Lower leg skin (tissue), 4 donors: ENCODE measurements around the gene UBE2V1. TPM values are rescaled to one million over a fixed set of nuclear protein-coding genes. Genes with fewer than 3 reads are reported as not detected.
A peak's percentile ranks its signal among the peaks of the same experiment; 100 is the strongest.
"Not testable (repeated sequence)": the region's sequence is repeated elsewhere in the genome, so short reads cannot be mapped to it uniquely, and the experiment has no call there.

Experiments
- DNase-seq, 2 donors: peaks; one replicate each; pipeline ENCODE4 v3.0.0-alpha.2; 2019; ENCODE audit warnings: low spot score in 2 of 2
- H3K4me3 ChIP-seq: fragments of 200-600 bp; sonication (generic); 2 replicates; pipeline ENCODE4 v1.5.1; 2017; ENCODE audit warnings: mild to moderate bottlenecking, low read depth; ENCODE audit not compliant: poor library complexity, severe bottlenecking
- POLR2A ChIP-seq, 2 donors: fragments of 450-650 bp; IDR thresholded peaks; one replicate each; pipeline ENCODE4 v1.6.1; 2016 to 2017; ENCODE audit warnings: antibody characterized with exemption in 2 of 2, mild to moderate bottlenecking in 1 of 2, moderate library complexity in 1 of 2
- WGBS, 2 donors: methylation state at CpG; one replicate each; pipeline ENCODE4 v1.1.5; 2018; 5-methylcytosine and 5-hydroxymethylcytosine counted together
- intact Hi-C: fragments of 100-400 bp; cut with DNase I; formaldehyde crosslinking; loops from one replicate; pipeline ENCODE4 v1.15.0; 2023; ENCODE audit warnings: low total_unique reads
- total RNA-seq, 4 donors: library from RNA; depleted of rRNA; stranded (reverse); fragments of >200 nt; gene quantifications; one replicate each; pipeline ENCODE4 v1.1.0, GENCODE V29; 2016
- TF ChIP-seq, protein P1 (sequence below), 3 donors: fragments of 450-650 bp; IDR thresholded peaks; one replicate each; pipeline ENCODE4 v1.5.1; 2016; ENCODE audit warnings: antibody characterized with exemption in 3 of 3, mild to moderate bottlenecking in 3 of 3, moderate library complexity in 2 of 3

UBE2V1 gene
- total RNA-seq, 4 donors from 2014 or later, result 50.8 to 105 (median 75.6) TPM

DNA sequence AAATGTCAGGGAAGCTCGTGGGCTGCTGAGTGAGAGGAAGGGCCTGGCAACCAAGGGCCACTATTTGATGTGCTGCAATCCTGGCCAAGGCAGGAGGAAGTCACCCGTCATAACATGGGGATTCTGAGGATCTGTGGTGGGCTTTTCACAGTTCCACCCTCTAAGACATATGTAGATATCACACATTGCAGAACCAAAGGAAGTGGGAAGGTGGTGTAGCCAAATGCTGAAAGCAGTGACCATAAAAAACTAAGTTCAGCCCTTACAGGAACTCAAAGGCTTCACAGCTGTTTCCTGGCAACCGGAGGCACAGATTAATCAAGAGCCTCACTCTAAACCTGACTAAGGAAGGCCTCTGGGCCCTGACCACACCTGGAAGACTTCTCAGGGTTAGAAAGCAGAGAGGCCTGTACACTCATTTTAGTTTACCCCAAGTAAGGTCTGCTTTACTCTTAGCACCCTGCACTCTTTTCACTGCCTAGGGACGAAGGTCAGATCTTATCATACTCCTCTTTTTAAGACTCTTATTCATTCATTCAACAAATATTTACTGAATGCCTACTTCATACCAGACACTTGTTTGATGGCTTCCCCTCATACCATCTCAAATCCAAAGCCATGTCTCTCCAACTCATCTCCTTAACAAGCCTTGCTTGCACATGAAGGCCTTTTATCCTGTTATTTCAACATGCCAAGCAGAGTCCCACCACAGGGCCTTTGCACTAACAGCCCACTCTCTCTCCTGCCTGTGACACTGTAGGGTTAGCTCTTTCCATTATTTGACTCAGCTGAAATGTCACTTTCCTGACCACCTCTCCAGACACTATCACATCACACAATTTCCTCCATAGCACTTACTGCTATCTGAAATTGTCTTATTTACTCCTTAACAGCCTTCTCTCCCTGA, 2.6 kb downstream of the UBE2V1 start:
- no peak for TF ChIP-seq POLR2A (IDR thresholded peaks at IDR 0.05)
- TF ChIP-seq, protein P1, sequence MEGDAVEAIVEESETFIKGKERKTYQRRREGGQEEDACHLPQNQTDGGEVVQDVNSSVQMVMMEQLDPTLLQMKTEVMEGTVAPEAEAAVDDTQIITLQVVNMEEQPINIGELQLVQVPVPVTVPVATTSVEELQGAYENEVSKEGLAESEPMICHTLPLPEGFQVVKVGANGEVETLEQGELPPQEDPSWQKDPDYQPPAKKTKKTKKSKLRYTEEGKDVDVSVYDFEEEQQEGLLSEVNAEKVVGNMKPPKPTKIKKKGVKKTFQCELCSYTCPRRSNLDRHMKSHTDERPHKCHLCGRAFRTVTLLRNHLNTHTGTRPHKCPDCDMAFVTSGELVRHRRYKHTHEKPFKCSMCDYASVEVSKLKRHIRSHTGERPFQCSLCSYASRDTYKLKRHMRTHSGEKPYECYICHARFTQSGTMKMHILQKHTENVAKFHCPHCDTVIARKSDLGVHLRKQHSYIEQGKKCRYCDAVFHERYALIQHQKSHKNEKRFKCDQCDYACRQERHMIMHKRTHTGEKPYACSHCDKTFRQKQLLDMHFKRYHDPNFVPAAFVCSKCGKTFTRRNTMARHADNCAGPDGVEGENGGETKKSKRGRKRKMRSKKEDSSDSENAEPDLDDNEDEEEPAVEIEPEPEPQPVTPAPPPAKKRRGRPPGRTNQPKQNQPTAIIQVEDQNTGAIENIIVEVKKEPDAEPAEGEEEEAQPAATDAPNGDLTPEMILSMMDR (IDR thresholded peaks at IDR 0.05), result no peak
- WGBS, 2 donors, result 35 to 49% methylated on average over 4 of the region's 4 CpGs
- intact Hi-C loops, result no loop called here
- H3K4me3 ChIP-seq, result no peak overlapping the region
- DNase-seq, result peak in 1 of 2 donors; percentile 76

- 57 to 63% methylated on average over 4 of the region's 4 CpGs for WGBS, 2 donors
- peak in 1 of 2 donors; percentile 39 for DNase-seq
- no peak for TF ChIP-seq POLR2A (IDR thresholded peaks at IDR 0.05)
- TF ChIP-seq, protein P1 (IDR thresholded peaks at IDR 0.05), result no peak
- no peak overlapping the region for H3K4me3 ChIP-seq
- intact Hi-C loops, result no loop called here
Measured at GRCh38 chr20:50108556-50109235, 4.3 kb downstream of the UBE2V1 start.

DNA sequence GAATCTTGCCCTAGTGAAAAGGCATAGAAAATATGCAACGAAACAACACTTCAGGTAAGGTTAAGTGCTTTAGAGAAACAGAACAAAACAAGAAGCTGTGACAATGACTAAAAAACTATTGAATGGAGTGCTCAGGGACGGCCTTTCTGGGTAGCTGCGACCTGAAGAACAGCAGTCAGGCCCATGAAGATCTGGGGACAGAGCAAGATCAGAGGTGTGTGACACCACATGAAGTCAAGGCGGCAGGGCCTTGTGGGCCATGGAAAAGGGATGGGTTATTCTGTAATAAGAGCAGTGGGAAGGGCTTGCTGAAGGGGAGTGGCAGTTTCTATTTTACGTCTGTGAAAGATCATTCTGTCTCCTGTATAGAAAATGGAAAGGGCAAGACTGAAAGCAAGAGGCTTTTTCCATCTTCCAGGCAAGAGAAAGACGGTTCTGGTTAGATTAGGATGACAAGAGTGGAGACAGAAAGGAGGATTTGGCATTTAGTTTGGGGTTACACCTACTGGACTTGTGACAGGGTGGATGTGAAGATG, 5.1 kb downstream of the UBE2V1 start:
- peak in 1 of 2 donors; percentile 76 for DNase-seq
- WGBS, 2 donors, result 69% methylated on average over 6 of the region's 6 CpGs
- TF ChIP-seq, protein P1 (IDR thresholded peaks at IDR 0.05), result no peak
- TF ChIP-seq POLR2A (IDR thresholded peaks at IDR 0.05), result no peak
- intact Hi-C loops, result no loop called here
- H3K4me3 ChIP-seq, result no peak overlapping the region

DNA sequence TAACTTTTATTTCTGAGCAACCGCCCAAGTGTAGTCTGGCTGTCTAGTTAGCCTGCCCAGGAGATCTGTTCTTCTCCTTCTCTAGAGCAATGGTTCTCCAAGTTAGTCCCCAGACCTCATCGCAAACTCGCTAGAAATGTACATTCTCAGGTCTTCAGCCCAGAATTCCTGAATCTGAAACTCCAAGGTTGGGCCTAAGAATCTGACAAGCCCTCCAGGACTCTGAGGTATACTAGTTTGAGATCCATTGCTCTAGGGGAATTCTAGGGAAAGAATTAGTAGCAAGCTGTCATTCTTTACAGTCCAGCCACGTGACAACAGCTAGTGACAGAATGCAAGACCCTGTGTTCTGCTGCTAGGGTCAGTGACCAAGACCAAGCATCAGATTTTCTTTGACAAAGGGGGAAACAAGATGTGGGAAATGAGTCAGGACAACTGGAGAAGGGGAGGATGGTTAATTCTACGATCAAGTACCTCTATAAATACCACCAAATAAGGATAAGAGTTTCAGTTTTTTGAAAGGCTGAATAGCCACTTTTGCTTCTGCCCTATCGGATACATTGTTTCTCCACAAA, 5.8 kb downstream of the UBE2V1 start:
- no peak for DNase-seq
- intact Hi-C loops, result no loop called here
- WGBS, 2 donors, result 77 to 83% methylated on average over 6 of the region's 6 CpGs
- no peak overlapping the region for H3K4me3 ChIP-seq
- TF ChIP-seq, protein P1 (IDR thresholded peaks at IDR 0.05), result no peak
- no peak for TF ChIP-seq POLR2A (IDR thresholded peaks at IDR 0.05)

DNA sequence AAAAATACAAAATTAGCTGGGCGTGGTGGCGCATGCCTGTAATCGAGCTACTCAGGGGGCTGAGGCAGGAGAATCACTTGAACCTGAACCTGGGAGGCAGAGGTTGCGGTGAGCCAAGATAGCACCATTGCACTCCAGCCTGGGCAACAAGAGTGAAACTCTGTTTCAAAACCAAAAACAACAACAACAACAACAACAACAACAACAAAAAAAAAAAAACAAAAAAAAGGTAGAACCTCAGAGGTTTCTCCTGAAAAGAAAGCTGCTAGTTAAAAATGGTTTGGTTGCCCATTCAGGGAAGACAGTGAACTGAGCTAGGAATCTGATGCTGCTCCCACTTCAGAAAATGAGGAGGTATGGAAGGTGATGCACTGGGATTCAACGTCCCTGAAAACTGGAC, 6.3 kb downstream of the UBE2V1 start:
- H3K4me3 ChIP-seq, DNase-seq, intact Hi-C loops: not testable (repeated sequence)
- WGBS, 2 donors, result 75 to 78% methylated on average over 5 of the region's 5 CpGs

DNA sequence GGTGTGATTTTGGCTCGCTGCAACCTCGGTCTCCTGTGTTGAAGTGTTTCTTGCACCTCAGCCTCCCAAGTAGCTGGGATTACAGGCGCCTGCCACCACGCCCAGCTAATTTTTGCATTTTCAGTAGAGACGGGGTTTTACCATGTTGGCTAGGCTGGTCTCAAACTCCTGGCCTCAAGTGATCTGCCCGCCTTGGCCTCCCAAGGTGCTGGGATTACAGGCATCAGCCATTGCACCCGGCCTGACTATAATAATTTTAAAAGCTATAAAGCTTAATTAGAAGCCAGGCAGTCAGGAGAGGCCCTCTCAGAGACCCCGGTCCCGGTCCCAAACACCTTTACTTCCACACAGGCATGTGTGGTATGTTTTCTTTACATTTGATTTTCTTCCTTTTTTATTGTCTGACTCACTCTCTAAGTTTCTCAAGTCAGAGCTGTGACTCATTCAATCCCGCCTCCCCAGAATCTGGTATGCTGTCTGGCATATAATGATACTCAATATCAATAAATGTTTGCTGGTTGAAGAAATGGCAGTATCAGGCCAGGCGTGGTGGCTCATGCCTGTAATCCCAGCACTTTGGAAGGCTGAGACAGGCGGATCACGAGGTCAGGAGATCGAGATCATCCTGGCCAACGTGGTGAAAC, 9.4 kb downstream of the UBE2V1 start:
- H3K4me3 ChIP-seq, intact Hi-C loops, DNase-seq: not testable (repeated sequence)
- WGBS, 2 donors, result 68 to 75% methylated on average over 15 of the region's 15 CpGs

DNA sequence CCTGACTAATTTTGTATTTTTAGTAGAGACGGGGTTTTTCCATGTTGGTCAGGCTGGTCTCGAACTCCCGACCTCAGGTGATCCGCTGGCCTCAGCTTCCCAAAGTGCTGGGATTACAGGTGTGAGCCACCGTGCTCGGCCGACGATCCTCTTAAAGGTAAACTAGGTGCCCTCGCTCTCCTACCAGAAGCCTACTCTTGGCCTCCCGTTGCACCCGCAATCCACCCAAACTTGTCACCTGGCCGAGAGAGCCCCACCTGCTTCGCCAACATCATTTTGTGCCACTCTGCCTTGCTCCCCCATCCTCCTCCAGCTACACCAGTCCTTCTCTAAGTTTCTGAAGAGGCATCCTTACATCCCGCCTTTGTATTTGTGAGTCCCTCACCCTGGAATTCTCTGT, 10.4 kb downstream of the UBE2V1 start:
- H3K4me3 ChIP-seq, DNase-seq, intact Hi-C loops: not testable (repeated sequence)
- WGBS, 2 donors, result 95 to 96% methylated on average over 14 of the region's 14 CpGs
